Stimulated activated CD4-positive, alpha-beta T cell treated with anti-CD3 and anti-CD28 coated beads, Interleukin-1b, Interleukin-23, amount 100 ng/mL, for 4 hours (primary cell): Measurements from ENCODE around the gene RBMS1.

Experiments
- DNase-seq, 2 donors: peaks; one replicate each; pipeline ENCODE4 v3.0.0-alpha.2; 2020; ENCODE audit warnings: low read depth in 2 of 2

The RBMS1 gene

GRCh38 chr2:160363961-160364360 lies 129.6 kb downstream of the RBMS1 start:
- no peak for DNase-seq

- no peak for DNase-seq
Observed at GRCh38 chr2:160363055-160363454, 130.6 kb downstream of the RBMS1 start.

GRCh38 chr2:160362541-160362940 lies 131.1 kb downstream of the RBMS1 start:
- no peak for DNase-seq

GRCh38 chr2:160362018-160362417 lies 131.6 kb downstream of the RBMS1 start:
- no peak for DNase-seq

GRCh38 chr2:160360089-160360757 lies 133.4 kb downstream of the RBMS1 start:
- no peak for DNase-seq

GRCh38 chr2:160358046-160358445 lies 135.6 kb downstream of the RBMS1 start:
- DNase-seq, result no peak

- DNase-seq, result no peak
Observed at GRCh38 chr2:160356485-160356884, 137.1 kb downstream of the RBMS1 start.

GRCh38 chr2:160355080-160355479 lies 138.5 kb downstream of the RBMS1 start:
- DNase-seq, result no peak

GRCh38 chr2:160354677-160355076 lies 138.9 kb downstream of the RBMS1 start:
- DNase-seq, result no peak

GRCh38 chr2:160353813-160354212 lies 139.8 kb downstream of the RBMS1 start:
- no peak for DNase-seq

GRCh38 chr2:160353166-160353565 lies 140.4 kb downstream of the RBMS1 start:
- peak in 1 of 2 donors; percentile 14 for DNase-seq

- no peak for DNase-seq
Observed at GRCh38 chr2:160352500-160352899, 141.1 kb downstream of the RBMS1 start.

GRCh38 chr2:160351956-160352355 lies 141.7 kb downstream of the RBMS1 start:
- DNase-seq, result no peak

GRCh38 chr2:160349306-160349705 lies 144.3 kb downstream of the RBMS1 start:
- no peak for DNase-seq

GRCh38 chr2:160347269-160347863 lies 146.2 kb downstream of the RBMS1 start:
- no peak for DNase-seq

GRCh38 chr2:160345071-160345764 lies 148.4 kb downstream of the RBMS1 start:
- no peak for DNase-seq

- no peak for DNase-seq
Observed at GRCh38 chr2:160343404-160343803, 150.2 kb downstream of the RBMS1 start.

GRCh38 chr2:160339726-160340125 lies 153.9 kb downstream of the RBMS1 start:
- no peak for DNase-seq

GRCh38 chr2:160338901-160339685 lies 154.5 kb downstream of the RBMS1 start:
- DNase-seq, result no peak

- no peak for DNase-seq
Observed at GRCh38 chr2:160337728-160338127, 155.9 kb downstream of the RBMS1 start.

GRCh38 chr2:160336635-160337034 lies 157.0 kb downstream of the RBMS1 start:
- DNase-seq, result no peak

GRCh38 chr2:160336105-160336504 lies 157.5 kb downstream of the RBMS1 start:
- no peak for DNase-seq
